Measurements from ENCODE around the gene KIAA0930.
"Not testable (repeated sequence)": the region's sequence is repeated elsewhere in the genome, so short reads cannot be mapped to it uniquely, and the experiment has no call there.

Gene KIAA0930

GRCh38 chr22:45240810-45241631, at the start of gene KIAA0930:
Gene KIAA0930, minus strand, starts transcription at chr22:45240894. Its CDS starts 191 bp downstream, at chr22:45240703.
- DNase-seq (ENCODE audit: low read depth): peak; percentile 74

GRCh38 chr22:45286854-45287551, 46.3 kb upstream of the KIAA0930 start:
- DNase-seq (ENCODE audit: low read depth): no peak

DNA sequence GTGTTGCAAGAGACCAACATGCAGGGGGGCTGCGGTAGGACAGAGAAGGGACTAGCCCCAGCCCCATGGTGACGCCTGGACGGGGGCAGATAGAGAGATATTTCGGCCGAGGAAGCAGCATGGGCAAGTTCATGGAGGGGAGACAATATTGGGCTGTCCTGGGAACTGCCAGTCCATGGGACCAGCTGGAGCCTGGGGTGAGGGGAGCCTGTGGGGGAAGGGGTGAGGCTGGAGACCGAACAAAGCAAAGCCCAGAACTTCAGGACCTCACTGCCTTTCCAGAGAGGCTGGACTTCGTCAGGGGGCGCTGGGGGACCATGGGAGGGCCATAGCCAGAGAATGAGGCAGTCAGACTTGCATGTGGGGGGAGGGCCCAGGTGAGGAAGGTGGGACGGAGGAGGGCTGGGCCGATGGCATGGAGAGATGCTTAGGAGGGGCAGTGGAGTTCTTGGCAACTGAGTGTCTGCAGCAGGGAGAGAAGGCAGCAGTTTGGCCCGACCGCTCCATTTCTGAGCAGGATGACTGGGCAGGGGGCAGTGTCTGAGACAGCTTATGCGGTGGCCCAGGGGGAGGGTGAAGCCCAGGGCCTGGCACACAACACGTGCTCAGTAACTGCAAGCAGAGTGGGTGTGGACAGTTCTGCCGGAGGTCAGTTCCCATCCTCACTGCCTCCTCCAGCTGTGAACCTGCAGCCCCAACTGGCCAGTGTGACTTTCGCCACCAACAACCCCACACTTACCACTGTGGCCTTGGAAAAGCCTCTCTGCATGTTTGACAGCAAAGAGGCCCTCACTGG, 44.8 kb upstream of the KIAA0930 start:
- DNase-seq (ENCODE audit: low read depth): no peak

DNA sequence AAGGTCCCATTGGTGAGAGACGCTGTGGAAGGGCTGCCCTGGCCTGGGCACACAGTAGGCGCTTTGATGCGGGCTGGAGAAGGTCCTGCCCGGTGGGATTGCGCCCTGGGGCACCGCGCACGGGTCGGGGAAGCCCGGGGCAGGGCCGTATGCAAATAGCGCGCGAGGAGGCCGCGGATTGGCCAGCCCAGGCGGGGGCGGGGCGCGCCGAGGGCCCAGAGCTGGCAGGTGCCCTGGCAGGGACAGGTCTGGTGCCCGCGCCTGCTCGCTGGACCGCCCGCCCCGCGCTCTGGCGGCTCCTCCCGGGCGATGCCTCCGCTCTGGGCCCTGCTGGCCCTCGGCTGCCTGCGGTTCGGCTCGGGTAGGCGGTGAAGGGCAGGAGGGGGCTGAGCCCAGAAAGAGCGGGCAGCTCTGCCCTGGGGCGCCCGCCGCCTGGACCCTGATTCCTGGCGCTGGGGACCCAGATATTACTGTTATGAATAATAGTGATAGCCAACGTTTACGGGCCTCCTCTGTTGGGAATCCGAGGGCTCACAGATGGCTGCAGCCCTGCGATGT, 44.1 kb upstream of the KIAA0930 start, which contains the start of gene UPK3A:
UPK3A (plus strand) TSS at position 245 of the 558 bp plus-strand sequence; CDS start at position 310, 65 bp downstream.
- no peak for DNase-seq (ENCODE audit: low read depth)

GRCh38 chr22:45281010-45281409, 40.3 kb upstream of the KIAA0930 start:
- no peak for DNase-seq (ENCODE audit: low read depth)

DNA sequence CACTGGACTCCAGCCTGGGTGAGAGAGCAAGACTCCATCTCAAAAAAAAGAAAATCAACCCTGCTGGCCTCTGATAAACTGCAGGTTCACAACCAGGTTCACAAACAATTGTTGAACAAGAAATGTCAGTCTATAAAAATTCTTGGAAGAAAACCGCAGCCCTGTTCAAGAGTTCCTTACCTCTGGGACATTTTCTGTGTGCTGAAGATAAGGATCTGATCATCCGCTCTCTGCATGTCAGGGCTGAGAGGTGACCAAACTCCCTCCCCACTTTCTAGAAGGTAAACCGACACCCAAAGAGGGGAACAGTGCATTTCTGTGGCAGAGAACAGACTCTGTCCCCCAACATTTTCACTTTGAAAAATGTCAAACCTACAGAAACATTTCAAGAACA, 39.9 kb upstream of the KIAA0930 start:
- no peak for DNase-seq (ENCODE audit: low read depth)

DNA sequence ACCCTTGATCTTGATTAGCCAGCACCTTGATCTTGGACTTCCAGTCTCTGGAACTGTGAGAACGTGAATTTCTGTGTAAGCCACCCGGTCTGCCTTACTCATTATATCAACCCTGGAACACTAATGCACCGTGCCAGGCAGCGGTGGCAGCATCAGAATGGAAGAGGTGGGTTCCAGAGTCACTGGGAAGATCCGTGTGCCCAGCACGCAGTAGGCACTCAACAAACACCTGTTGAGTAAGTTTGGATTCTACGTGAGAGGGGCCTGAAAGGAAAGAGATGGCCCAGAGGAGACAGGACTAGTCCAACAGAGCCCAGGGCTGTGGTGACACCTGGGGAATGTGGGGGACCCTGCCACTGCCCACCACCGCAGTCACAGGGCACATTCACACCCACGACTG, 37.4 kb upstream of the KIAA0930 start:
- no peak for DNase-seq (ENCODE audit: low read depth)

GRCh38 chr22:45277720-45278119, 37.0 kb upstream of the KIAA0930 start:
- DNase-seq (ENCODE audit: low read depth): not testable (repeated sequence)

DNA sequence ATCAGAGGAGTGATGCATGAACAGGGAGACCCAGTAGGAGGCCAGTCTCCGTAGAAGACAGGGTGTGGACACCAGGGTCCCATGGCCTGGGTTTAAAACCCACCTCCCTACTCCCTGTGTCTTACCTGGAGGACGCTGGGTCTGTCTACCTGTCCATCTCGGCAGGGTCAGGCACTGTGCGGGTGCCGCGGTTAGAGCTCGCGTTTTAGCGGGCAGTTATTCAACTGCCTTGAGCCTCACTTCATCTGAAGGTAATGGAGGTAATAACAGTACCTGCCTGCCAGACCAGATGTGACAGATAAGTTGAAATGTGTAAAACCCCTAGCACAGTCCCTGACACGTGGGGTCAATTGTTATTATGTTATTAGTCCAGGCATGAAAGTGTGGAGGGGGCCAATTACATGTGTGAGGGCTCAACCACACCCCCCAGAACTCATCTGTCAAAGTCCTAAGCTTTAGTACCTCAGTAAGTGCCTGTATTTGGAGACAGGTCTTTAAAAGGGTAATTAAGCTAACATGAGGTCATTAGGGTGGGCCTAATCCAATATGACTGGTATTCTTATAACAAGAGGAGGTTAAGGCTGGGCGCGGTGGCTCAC, 35.9 kb upstream of the KIAA0930 start:
- DNase-seq (ENCODE audit: low read depth): no peak

GRCh38 chr22:45273452-45274075, 32.9 kb upstream of the KIAA0930 start:
- no peak for DNase-seq (ENCODE audit: low read depth)

DNA sequence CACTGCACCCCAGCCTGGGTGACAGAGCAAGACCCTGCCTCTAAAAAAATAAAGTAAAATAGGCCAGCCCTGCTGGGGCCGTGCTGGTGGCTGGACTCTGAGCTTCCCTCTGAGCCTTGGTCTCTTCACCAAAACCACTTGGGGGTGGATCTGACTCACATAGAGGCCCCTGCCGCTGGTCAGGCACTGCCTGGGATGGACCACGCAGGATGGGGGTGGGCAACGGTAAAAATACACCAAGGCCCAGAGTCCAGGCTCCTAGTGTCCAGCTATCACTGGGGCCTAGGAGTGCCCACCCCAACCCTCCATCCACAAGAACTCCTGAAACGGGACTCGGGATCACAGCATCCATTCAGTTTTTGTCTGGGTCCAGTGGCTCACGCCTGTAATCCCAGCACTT, 31.8 kb upstream of the KIAA0930 start:
- no peak for DNase-seq (ENCODE audit: low read depth)

DNA sequence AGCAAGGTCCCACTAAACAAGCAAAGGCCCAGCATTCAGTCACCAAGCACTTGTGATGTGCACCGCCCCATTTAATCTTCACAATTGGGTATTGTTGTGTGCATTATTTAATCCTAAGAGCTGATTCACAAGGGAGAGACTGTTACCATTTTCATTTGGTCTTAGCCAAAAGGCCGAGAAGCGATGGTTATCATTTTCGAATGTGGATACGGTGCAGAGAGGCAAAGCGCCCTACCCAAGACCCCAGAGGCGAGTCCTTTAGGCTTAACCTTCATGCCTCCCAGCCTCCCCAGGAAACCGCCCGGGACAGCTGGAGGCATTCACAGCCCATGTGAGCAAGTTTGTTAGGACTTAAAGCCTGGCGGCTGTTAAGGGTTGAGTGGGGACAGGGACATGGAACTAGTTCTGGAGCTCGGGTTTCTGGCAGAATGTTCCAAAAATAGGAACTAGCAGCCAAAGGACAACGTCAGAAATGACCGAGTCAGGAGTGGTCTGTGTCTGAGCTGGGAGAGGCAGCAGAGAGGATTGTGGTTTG, 31.0 kb upstream of the KIAA0930 start:
- no peak for DNase-seq (ENCODE audit: low read depth)

- no peak for DNase-seq (ENCODE audit: low read depth)
These were observed 29.7 kb upstream of the KIAA0930 start for GRCh38 chr22:45270095-45271020.

GRCh38 chr22:45268958-45269844, 28.5 kb upstream of the KIAA0930 start:
- peak; percentile 76 for DNase-seq (ENCODE audit: low read depth)

DNA sequence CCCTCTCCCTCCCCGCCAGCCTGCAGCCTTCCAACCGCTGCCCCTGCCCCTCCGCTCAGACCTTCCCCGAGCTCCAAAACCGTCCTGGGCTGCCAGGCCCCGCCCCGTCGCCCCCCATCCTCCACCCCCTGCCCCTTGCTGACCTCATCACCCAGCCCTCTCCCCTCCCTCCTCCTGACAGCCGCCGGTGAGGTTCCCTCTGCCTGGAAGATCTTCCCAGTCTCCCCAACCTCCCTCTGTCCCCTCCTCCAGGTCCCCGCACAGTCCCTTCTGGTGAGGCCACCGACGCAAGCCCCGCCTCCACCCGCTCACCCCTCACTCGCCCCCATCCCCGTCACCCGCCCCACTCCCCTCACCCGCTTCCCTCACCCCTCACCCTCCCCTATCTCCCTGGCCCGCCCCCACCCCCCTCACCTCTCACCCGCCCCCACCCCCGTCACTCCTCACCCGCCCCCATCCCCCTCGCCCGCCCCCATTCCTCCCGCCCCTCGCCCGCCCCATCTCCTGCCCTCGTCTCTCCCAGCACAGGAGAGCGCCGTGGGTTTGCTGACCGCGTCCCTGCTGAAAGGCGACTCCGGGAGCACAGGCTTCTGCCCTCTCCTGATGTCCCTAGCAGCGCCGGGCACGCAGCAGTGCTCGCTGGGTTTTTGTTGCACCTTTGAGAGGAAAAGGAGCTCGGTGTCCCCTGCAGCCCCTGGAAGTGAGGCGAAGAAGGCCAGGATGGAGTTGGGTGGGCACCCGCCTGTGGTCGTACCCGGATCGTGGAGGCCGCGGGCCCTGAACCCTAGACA, 27.7 kb upstream of the KIAA0930 start:
- peak; percentile 28 for DNase-seq (ENCODE audit: low read depth)

DNA sequence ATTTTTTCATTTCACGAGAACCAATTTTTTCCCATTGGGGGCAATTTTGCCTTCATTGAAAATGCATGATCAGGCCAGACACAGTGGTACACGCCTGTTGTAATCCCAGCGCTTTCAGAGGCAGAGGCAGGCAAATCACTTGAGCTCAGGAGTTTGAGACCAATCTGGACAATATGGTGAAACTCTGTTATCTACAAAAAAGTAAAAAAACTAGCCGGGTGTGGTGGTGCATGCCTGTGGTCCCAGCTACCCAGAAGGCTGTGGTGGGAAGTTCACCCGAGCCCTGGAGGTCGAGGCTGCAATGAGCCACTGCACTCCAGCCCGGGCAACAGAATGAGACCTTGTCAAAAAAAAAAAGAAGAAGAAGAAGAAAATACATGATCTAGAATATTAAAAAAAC, 24.8 kb upstream of the KIAA0930 start:
- DNase-seq (ENCODE audit: low read depth): no peak

DNA sequence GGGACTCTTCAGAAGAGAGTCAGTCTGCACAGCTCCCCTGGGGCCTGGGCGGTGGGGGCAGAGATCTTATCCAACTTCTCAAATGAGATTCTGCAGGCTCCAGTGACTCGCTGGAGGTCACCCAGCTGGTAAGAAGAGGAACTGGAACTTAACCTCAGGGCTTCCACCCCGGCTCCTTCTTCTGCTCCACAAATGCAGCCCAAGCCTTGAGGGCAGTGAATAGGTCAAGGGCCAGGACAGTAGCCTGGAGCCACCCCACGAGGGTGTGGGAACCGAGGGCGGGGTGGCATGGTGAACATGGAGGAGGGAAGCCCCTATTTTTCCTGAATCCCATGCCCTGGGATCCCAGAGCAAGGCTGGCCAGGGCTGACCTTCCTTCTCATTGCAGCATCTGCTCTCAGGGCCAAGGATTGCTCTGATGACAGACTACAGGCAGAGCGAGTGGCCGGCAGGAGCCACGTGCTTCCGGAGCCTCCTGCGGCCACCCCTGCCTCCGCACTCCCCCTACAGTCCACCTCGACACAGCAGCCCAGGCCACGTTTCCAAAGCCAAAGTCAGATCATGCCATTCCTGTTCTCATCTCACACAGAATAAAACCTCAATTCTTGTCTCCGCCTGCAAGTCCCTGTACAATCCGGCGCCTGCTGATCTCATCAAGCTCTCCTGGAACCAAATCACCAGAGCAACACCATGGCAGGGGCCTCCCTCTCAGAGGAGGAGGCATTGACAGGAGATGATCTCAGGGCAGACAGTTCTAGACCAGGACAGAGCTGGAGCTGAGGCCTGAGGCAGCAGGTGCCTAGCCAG, 23.0 kb upstream of the KIAA0930 start:
- peak; percentile 80 for DNase-seq (ENCODE audit: low read depth)

Measured in ELR (cell line).